Measurements from ENCODE around the gene ARHGAP44. TPM values are rescaled to one million over a fixed set of nuclear protein-coding genes. Genes with fewer than 3 reads are reported as not detected.

ARHGAP44 gene
- total and polyA plus RNA-seq, 2 of the 8 experiments (the other 6 are each of a cell fraction or from before 2014, with no cell fraction given) = 6.2 to 22.2 TPM

DNA sequence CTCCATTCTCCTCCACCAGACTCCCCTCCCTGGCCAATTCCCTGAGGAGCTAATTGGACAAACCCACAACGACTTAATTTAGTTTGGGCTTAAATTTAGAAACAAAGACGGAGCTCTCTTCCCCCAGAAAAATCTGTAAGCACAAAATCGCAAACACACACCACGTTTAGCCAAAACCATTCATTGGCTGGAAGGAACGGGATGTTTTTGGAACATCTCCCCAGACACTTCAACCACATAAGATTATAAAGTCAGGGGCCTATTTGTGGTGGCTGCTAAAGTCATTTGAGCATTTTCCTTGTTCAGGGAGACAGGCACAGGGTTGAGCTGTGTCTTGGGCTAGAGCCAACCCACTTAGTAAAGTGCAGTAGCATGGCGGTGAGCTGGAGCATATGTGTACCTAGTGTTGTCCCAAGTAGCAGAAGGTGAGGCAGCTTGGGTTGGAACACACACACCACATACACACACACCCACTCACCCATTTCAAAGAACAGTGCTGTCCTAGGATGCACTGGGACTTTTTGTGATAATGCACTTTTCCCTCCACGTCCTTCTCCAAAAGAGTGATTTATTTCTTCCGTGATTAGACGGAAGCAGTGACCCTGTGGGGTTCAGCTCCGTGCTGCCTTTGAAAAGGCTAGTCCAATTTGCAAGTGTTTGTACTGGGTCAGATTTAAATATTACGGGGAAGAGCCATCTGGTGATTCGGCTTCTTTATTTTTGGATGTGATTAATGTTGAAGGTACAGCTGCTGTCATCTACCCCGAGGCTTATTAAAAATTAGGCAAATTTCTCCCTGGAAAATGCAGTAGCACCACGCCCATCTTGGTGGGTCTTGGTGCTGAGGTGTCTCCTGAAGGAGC lies 196.4 kb downstream of the ARHGAP44 start:
- Histone ChIP-seq H3K9me3 (ENCODE audit: insufficient read depth in 2 of 2, low read depth in 1 of 2, low read length in 1 of 2) (no peaks in the 10 kb centered on the region), H4K5ac (ENCODE audit: insufficient read length, low read depth, low read length) (no peak overlapping the region), H2BK12ac (ENCODE audit: low read depth, low read length) (no peak overlapping the region), H3K79me1 (ENCODE audit: low read depth, low read length) (peaks cover 3% of the 10 kb centered on the region; the same call in 1 of the 2 replicates), H3K18ac (ENCODE audit: extremely low read depth, low read length) (no peak overlapping the region), H4K91ac (replicated peaks; ENCODE audit: insufficient read length, low read length) (no peak overlapping the region), H3K27me3 (replicated peaks in 1 of 4; ENCODE audit: control insufficient read depth in 3 of 4, extremely low read depth in 1 of 4, insufficient read depth in 3 of 4, low read length in 3 of 4) (no peaks in the 10 kb centered on the region), H3K36me3 (ENCODE audit: control insufficient read depth in 2 of 4, insufficient read depth in 4 of 4, low read length in 3 of 4) (peaks cover 4 to 13% (median 6%) of the 10 kb centered on the region in 4 experiments; a peak in 4 of 8 replicates), H2BK15ac (ENCODE audit: low read length) (no peak overlapping the region), H3K79me2 (ENCODE audit: control insufficient read depth in 1 of 2, insufficient read depth in 2 of 2, low read length in 2 of 2) (no peaks in the 10 kb centered on the region), H3K14ac (ENCODE audit: insufficient read length) (no peak overlapping the region), H3K4me3 (ENCODE audit: extremely low read depth in 1 of 4, insufficient read depth in 2 of 4, low read depth in 3 of 4, low read length in 4 of 4) (no peak overlapping the region), H3K4ac (replicated peaks; ENCODE audit: insufficient read length, low read depth, low read length) (no peak overlapping the region), H4K8ac (ENCODE audit: extremely low read depth, insufficient read depth, low read length) (no peak overlapping the region), H2BK5ac (ENCODE audit: low read depth, low read length) (no peak overlapping the region), H3K56ac (replicated peaks; ENCODE audit: insufficient read length, low read depth, low read length) (no peak overlapping the region), H2AFZ (ENCODE audit: low read length) (no peak overlapping the region), H3K4me2 (ENCODE audit: insufficient read depth in 1 of 2, low read depth in 2 of 2, low read length in 2 of 2) (no peak overlapping the region; a peak in 1 of 4 replicates), H3K4me1 (replicated peaks in 1 of 4; ENCODE audit: control insufficient read depth in 3 of 4, insufficient read depth in 4 of 4, low read length in 3 of 4) (peaks cover 0 to 17% (median 6%) of the 10 kb centered on the region in 4 experiments; a peak in 5 of 7 replicates), H4K20me1 (replicated peaks in 1 of 2; ENCODE audit: control insufficient read depth in 1 of 2, insufficient read depth in 2 of 2, low read length in 2 of 2) (peaks cover 0 to 2% of the 10 kb centered on the region in 2 experiments), H2BK20ac (ENCODE audit: low read length) (no peak overlapping the region), H2AK5ac (ENCODE audit: low read depth, low read length) (no peak overlapping the region), H3K23me2 (ENCODE audit: low read depth, low read length) (no peaks in the 10 kb centered on the region), H3K27ac (ENCODE audit: low read depth, low read length) (no peak overlapping the region), H3K9ac (replicated peaks in 1 of 4; ENCODE audit: extremely low read depth in 1 of 4, low read depth in 3 of 4, low read length in 3 of 4) (no peak overlapping the region), H3K23ac (ENCODE audit: insufficient read length) (no peak overlapping the region), H2BK120ac (replicated peaks; ENCODE audit: low read depth, low read length) (no peak overlapping the region)
- no peak for DNase-seq (ENCODE audit: low read depth in 1 of 2, low spot score in 2 of 2)
- ChIA-PET CTCF (ENCODE audit: partially characterized antibody) (interaction anchor here (3.8 kb wide), 1 partner anchor 17 kb away, joined by 18 read pairs; no protein-coding TSS in a partner anchor), POLR2A (ENCODE audit: partially characterized antibody) (interaction anchor here (0.6 to 3.8 kb wide), 4 partner anchors 7 to 196 kb away, joined by 3 to 27 read pairs (median 6); partner anchors contain the start of gene ARHGAP44)
- WGBS, 2 experiments (ENCODE audit: extremely low coverage in 1 of 2, insufficient coverage in 1 of 2, insufficient read length in 1 of 2, insufficient replicate concordance in 2 of 2, low coverage in 1 of 2, low lambda C conversion rate in 2 of 2, missing lambda C conversion rate in 1 of 2) = 89% methylated on average over 14 of the region's 14 CpGs; no CpG with 5 or more reads in 1 of the 2 experiments
- FAIRE-seq = no peak
- no peak for TF ChIP-seq JUND (IDR thresholded peaks at IDR 0.05; ENCODE audit: low read length)
- no peak for TF ChIP-seq TEAD4 (IDR thresholded peaks at IDR 0.05; ENCODE audit: low read depth, low read length)
- TF ChIP-seq SP2 (IDR thresholded peaks at IDR 0.05; ENCODE audit: low read length) = no peak
- TF ChIP-seq POLR2AphosphoS5 (IDR thresholded peaks at IDR 0.05; ENCODE audit: low read depth, low read length) = no peak
- TF ChIP-seq BACH1 (IDR thresholded peaks at IDR 0.05; ENCODE audit: low read length) = no peak
- TF ChIP-seq SRF (IDR thresholded peaks at IDR 0.05; ENCODE audit: low read depth, low read length) = no peak
- TF ChIP-seq, protein P1, sequence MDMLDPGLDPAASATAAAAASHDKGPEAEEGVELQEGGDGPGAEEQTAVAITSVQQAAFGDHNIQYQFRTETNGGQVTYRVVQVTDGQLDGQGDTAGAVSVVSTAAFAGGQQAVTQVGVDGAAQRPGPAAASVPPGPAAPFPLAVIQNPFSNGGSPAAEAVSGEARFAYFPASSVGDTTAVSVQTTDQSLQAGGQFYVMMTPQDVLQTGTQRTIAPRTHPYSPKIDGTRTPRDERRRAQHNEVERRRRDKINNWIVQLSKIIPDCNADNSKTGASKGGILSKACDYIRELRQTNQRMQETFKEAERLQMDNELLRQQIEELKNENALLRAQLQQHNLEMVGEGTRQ (IDR thresholded peaks at IDR 0.05; ENCODE audit: low read length) = no peak
- no peak for TF ChIP-seq CEBPB (IDR thresholded peaks at IDR 0.05; ENCODE audit: low read depth, low read length)
- no peak for TF ChIP-seq MAFK (IDR thresholded peaks at IDR 0.05; ENCODE audit: low read depth, low read length)
- TF ChIP-seq PHF8 (conservative IDR thresholded peaks at IDR 0.05; ENCODE audit: low read depth, low read length) = no peak

Measured in H1 (cell line).